K562 (cell line): ENCODE measurements around the gene VGF. TPM values are rescaled to one million over a fixed set of nuclear protein-coding genes. Genes with fewer than 3 reads are reported as not detected.

Source experiments
- ARID1B ChIP-seq: fragments of 450-650 bp; IDR thresholded peaks from 2 replicates; pipeline ENCODE4 v1.6.1; 2016; ENCODE audit warnings: antibody characterized with exemption, mild to moderate bottlenecking, inconsistent platforms
- BRD9 ChIP-seq: fragments of 450-650 bp; IDR thresholded peaks from 2 replicates; pipeline ENCODE4 v1.6.1; 2018; ENCODE audit warnings: low read depth; ENCODE audit not compliant: partially characterized antibody
- CHCHD3 ChIP-seq: fragments of 250-450 bp; sonication (Bioruptor Pico); IDR thresholded peaks from 2 replicates; pipeline ENCODE4 v2.1.2; 2022; ENCODE audit warnings: mild to moderate bottlenecking
- HNRNPUL1 ChIP-seq: fragments of 200-400 bp; formaldehyde crosslinking; IDR thresholded peaks from 2 replicates; pipeline ENCODE4 v1.6.1; 2017; ENCODE audit warnings: low read length
- POLR2AphosphoS5 ChIP-seq: IDR thresholded peaks from 2 replicates; pipeline ENCODE4 v1.6.1; 2011; ENCODE audit warnings: mild to moderate bottlenecking, low read depth, low read length, moderate library complexity; ENCODE audit not compliant: control insufficient read depth, insufficient read depth
- RHOXF2B ChIP-seq: fragments of 250-450 bp; sonication (Bioruptor Pico); conservative IDR thresholded peaks from 2 replicates; pipeline ENCODE4 v1.5.1; 2021
- ZKSCAN1 ChIP-seq: fragments of 150-350 bp; IDR thresholded peaks from 2 replicates; pipeline ENCODE4 v1.6.1; 2016; ENCODE audit warnings: low read depth, low read length
- ZNF133 ChIP-seq: fragments of 250-450 bp; sonication (Bioruptor Pico); IDR thresholded peaks from 2 replicates; pipeline ENCODE4 v1.4.0; 2020; ENCODE audit warnings: mild to moderate bottlenecking
- ZNF143 ChIP-seq: sonication (generic); formaldehyde crosslinking; IDR thresholded peaks from 2 replicates; pipeline ENCODE4 v1.9.0; 2022; ENCODE audit warnings: mild to moderate bottlenecking, missing genetic modification reagents
- ZNF41 ChIP-seq: fragments of 250-450 bp; sonication (Bioruptor Pico); conservative IDR thresholded peaks from 2 replicates; pipeline ENCODE4 v1.4.0; 2020; ENCODE audit warnings: mild to moderate bottlenecking
- ZNF551 ChIP-seq: fragments of 250-450 bp; sonication (Bioruptor Pico); IDR thresholded peaks from 2 replicates; pipeline ENCODE4 v1.5.0; 2021; ENCODE audit warnings: mild to moderate bottlenecking, moderate library complexity
- ZNF561 ChIP-seq: fragments of 450-650 bp; formaldehyde crosslinking; conservative IDR thresholded peaks from 2 replicates; pipeline ENCODE4 v1.4.0; 2020; ENCODE audit warnings: mild to moderate bottlenecking, moderate library complexity
- ZNF830 ChIP-seq: fragments of 250-450 bp; sonication (Bioruptor Pico); IDR thresholded peaks from 2 replicates; pipeline ENCODE4 v1.5.0; 2021; ENCODE audit warnings: mild to moderate bottlenecking
- polyA plus RNA-seq, 8 experiments: library from polyadenylated mRNA; depleted of rRNA in 4 of 8; stranded (reverse) in 5 of 8; unstranded in 3 of 8; fragments of >200 nt; fragmentation: Nextera tagmentation in 2 of 8; fragmentation: Illumina TruSeq in 1 of 8; extraction: Ambion mirVana in 2 of 8; extraction: Trizol in 1 of 8; gene quantifications; 2 replicates each; pipeline versions ENCODE4 v1.2.1 to v1.2.3, GENCODE V29; 2011 to 2014; ENCODE audit warnings: inconsistent platforms in 1 of 8, missing spikeins in 1 of 8
- total RNA-seq, 7 experiments: library from RNA; depleted of rRNA in 6 of 7; stranded (reverse); fragments of >200 nt in 6 of 7; fragmentation: Illumina TruSeq in 2 of 7; extraction: Trizol in 2 of 7; gene quantifications; 2 replicates each; pipeline versions ENCODE4 v1.2.1 to v1.2.3, GENCODE V29; 2011 to 2021; ENCODE audit warnings: low replicate concordance in 1 of 7
- TF ChIP-seq, protein P1 (sequence below): fragments of 250-450 bp; sonication (Bioruptor Pico); IDR thresholded peaks from 2 replicates; pipeline ENCODE4 v1.5.0; 2022; ENCODE audit warnings: mild to moderate bottlenecking
- TF ChIP-seq, protein P2 (sequence below), 3 experiments: fragments of 200-800 bp in 1 of 3; sonication (Bioruptor generic) in 1 of 3; sonication (generic) in 1 of 3; formaldehyde crosslinking in 1 of 3; IDR thresholded peaks; 2 replicates each; pipeline versions ENCODE4 v1.6.1 to v1.8.0; 2016 to 2022; ENCODE audit warnings: mild to moderate bottlenecking in 2 of 3, missing compliant biosample characterization in 2 of 3, missing genetic modification characterization in 2 of 3, missing genetic modification reagents in 1 of 3
- TF ChIP-seq, protein P3 (sequence below): fragments of 250-450 bp; sonication (Bioruptor Pico); IDR thresholded peaks from 2 replicates; pipeline ENCODE4 v1.6.1; 2021; ENCODE audit warnings: mild to moderate bottlenecking
- TF ChIP-seq, protein P4 (sequence below): fragments of 250-450 bp; sonication (Bioruptor Pico); IDR thresholded peaks from 2 replicates; pipeline ENCODE4 v1.8.0; 2022; ENCODE audit warnings: inconsistent platforms
- TF ChIP-seq, protein P5 (sequence below): sonication (generic); formaldehyde crosslinking; IDR thresholded peaks from 2 replicates; pipeline ENCODE4 v1.8.1; 2023; ENCODE audit warnings: mild to moderate bottlenecking, missing genetic modification reagents
- TF ChIP-seq, protein P6 (sequence below): fragments of 450-650 bp; formaldehyde crosslinking; IDR thresholded peaks from 2 replicates; pipeline ENCODE4 v1.4.0; 2022; ENCODE audit warnings: missing genetic modification characterization

VGF gene
- total and polyA plus RNA-seq, 9 of the 15 experiments (the other 6 are each of a cell fraction or from before 2014, with no cell fraction given) = 0.03 to 5.7 (median 0.34) TPM

DNA sequence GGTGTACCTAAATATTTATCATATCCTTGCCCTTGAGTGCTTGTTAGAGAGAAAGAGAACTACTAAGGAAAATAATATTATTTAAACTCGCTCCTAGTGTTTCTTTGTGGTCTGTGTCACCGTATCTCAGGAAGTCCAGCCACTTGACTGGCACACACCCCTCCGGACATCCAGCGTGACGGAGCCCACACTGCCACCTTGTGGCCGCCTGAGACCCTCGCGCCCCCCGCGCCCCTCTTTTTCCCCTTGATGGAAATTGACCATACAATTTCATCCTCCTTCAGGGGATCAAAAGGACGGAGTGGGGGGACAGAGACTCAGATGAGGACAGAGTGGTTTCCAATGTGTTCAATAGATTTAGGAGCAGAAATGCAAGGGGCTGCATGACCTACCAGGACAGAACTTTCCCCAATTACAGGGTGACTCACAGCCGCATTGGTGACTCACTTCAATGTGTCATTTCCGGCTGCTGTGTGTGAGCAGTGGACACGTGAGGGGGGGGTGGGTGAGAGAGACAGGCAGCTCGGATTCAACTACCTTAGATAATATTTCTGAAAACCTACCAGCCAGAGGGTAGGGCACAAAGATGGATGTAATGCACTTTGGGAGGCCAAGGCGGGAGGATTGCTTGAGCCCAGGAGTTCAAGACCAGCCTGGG, 27.0 kb downstream of the VGF start (continued):
- no peak for TF ChIP-seq HNRNPUL1
- no peak for TF ChIP-seq ZNF133 (CRISPR knock-in tag)
- no peak for TF ChIP-seq RHOXF2B (CRISPR knock-in tag)
- TF ChIP-seq BRD9 = peak; percentile 100
- TF ChIP-seq ZNF143 (CRISPR knock-in tag) = no peak
- peak; percentile 40; the same call in 1 of the 2 replicates for TF ChIP-seq POLR2AphosphoS5
- TF ChIP-seq, protein P1, sequence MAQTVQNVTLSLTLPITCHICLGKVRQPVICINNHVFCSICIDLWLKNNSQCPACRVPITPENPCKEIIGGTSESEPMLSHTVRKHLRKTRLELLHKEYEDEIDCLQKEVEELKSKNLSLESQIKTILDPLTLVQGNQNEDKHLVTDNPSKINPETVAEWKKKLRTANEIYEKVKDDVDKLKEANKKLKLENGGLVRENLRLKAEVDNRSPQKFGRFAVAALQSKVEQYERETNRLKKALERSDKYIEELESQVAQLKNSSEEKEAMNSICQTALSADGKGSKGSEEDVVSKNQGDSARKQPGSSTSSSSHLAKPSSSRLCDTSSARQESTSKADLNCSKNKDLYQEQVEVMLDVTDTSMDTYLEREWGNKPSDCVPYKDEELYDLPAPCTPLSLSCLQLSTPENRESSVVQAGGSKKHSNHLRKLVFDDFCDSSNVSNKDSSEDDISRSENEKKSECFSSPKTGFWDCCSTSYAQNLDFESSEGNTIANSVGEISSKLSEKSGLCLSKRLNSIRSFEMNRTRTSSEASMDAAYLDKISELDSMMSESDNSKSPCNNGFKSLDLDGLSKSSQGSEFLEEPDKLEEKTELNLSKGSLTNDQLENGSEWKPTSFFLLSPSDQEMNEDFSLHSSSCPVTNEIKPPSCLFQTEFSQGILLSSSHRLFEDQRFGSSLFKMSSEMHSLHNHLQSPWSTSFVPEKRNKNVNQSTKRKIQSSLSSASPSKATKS = no peak
- TF ChIP-seq ZNF551 (CRISPR knock-in tag) = no peak
- TF ChIP-seq, protein P2, sequence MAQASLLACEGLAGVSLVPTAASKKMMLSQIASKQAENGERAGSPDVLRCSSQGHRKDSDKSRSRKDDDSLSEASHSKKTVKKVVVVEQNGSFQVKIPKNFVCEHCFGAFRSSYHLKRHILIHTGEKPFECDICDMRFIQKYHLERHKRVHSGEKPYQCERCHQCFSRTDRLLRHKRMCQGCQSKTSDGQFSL (CRISPR knock-in tag; IDR thresholded peaks at IDR 0.05) = peak; percentile 96
- TF ChIP-seq, protein P2 (tag; IDR thresholded peaks at IDR 0.05) = peak in 1 of 2 experiments; percentile 87; a peak in 2 of 4 replicates
- 0 out of 2 replicates have a peak, but pooled peaks have one; percentile 29 for TF ChIP-seq ZKSCAN1
- TF ChIP-seq, protein P3, sequence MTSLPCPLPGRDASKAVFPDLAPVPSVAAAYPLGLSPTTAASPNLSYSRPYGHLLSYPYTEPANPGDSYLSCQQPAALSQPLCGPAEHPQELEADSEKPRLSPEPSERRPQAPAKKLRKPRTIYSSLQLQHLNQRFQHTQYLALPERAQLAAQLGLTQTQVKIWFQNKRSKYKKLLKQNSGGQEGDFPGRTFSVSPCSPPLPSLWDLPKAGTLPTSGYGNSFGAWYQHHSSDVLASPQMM (CRISPR knock-in tag) = no peak
- TF ChIP-seq, protein P4, sequence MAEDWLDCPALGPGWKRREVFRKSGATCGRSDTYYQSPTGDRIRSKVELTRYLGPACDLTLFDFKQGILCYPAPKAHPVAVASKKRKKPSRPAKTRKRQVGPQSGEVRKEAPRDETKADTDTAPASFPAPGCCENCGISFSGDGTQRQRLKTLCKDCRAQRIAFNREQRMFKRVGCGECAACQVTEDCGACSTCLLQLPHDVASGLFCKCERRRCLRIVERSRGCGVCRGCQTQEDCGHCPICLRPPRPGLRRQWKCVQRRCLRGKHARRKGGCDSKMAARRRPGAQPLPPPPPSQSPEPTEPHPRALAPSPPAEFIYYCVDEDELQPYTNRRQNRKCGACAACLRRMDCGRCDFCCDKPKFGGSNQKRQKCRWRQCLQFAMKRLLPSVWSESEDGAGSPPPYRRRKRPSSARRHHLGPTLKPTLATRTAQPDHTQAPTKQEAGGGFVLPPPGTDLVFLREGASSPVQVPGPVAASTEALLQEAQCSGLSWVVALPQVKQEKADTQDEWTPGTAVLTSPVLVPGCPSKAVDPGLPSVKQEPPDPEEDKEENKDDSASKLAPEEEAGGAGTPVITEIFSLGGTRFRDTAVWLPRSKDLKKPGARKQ = no peak
- peak; percentile 97 for TF ChIP-seq ARID1B
- TF ChIP-seq CHCHD3 = no peak
- no peak for TF ChIP-seq ZNF561 (CRISPR knock-in tag)
- TF ChIP-seq ZNF830 (CRISPR knock-in tag) = 0 out of 2 replicates have a peak, but pooled peaks have one; percentile 59
- TF ChIP-seq, protein P5, sequence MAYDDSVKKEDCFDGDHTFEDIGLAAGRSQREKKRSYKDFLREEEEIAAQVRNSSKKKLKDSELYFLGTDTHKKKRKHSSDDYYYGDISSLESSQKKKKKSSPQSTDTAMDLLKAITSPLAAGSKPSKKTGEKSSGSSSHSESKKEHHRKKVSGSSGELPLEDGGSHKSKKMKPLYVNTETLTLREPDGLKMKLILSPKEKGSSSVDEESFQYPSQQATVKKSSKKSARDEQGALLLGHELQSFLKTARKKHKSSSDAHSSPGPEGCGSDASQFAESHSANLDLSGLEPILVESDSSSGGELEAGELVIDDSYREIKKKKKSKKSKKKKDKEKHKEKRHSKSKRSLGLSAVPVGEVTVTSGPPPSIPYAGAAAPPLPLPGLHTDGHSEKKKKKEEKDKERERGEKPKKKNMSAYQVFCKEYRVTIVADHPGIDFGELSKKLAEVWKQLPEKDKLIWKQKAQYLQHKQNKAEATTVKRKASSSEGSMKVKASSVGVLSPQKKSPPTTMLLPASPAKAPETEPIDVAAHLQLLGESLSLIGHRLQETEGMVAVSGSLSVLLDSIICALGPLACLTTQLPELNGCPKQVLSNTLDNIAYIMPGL (CRISPR knock-in tag) = no peak
- TF ChIP-seq ZNF41 = no peak
- TF ChIP-seq, protein P6, sequence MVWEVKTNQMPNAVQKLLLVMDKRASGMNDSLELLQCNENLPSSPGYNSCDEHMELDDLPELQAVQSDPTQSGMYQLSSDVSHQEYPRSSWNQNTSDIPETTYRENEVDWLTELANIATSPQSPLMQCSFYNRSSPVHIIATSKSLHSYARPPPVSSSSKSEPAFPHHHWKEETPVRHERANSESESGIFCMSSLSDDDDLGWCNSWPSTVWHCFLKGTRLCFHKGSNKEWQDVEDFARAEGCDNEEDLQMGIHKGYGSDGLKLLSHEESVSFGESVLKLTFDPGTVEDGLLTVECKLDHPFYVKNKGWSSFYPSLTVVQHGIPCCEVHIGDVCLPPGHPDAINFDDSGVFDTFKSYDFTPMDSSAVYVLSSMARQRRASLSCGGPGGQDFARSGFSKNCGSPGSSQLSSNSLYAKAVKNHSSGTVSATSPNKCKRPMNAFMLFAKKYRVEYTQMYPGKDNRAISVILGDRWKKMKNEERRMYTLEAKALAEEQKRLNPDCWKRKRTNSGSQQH (CRISPR knock-in tag) = no peak
